ENCODE measurements around the gene RASAL1. TPM values are rescaled to one million over a fixed set of nuclear protein-coding genes. Genes with fewer than 3 reads are reported as not detected.

The RASAL1 gene
- polyA plus RNA-seq, 1 donor (not counting 4 experiments of a cell fraction or from before 2014, with no cell fraction given), result 0.05 TPM

GRCh38 chr12:113094738-113095137, 40.8 kb downstream of the RASAL1 start:
- Histone ChIP-seq H2AFZ (ENCODE audit: control insufficient read depth, low read length) (no peak overlapping the region), H3K4me3 (ENCODE audit: control insufficient read depth in 2 of 3, extremely low read depth in 1 of 3, insufficient read depth in 2 of 3, low read depth in 1 of 3, low read length in 3 of 3) (no peak overlapping the region), H3K9me3 (ENCODE audit: control insufficient read depth, low read depth, low read length) (no peaks in the 10 kb centered on the region), H3K4me2 (ENCODE audit: control insufficient read depth, extremely low read depth, insufficient read depth, low read depth, low read length) (no peak overlapping the region), H3K79me2 (ENCODE audit: control insufficient read depth, insufficient read depth, low read length) (no peaks in the 10 kb centered on the region), H3K36me3 (ENCODE audit: control insufficient read depth in 2 of 2, extremely low read depth in 1 of 2, insufficient read depth in 2 of 2, low read length in 2 of 2) (no peaks in the 10 kb centered on the region), H3K4me1 (ENCODE audit: control insufficient read depth, extremely low read depth, insufficient read depth, low read length) (peaks cover 3% of the 10 kb centered on the region), H3K9me1 (ENCODE audit: control insufficient read depth, extremely low read depth, insufficient read depth, low read length) (no peaks in the 10 kb centered on the region), H3K27ac (ENCODE audit: control insufficient read depth, insufficient read depth, low read length) (no peak overlapping the region), H4K20me1 (ENCODE audit: control insufficient read depth, extremely low read depth, insufficient read depth, low read length) (no peaks in the 10 kb centered on the region), H3K9ac (ENCODE audit: control insufficient read depth, extremely low read depth, insufficient read depth, low read length) (no peak overlapping the region), H3K27me3 (ENCODE audit: control insufficient read depth, extremely low read depth, insufficient read depth, low read length) (peaks cover 4% of the 10 kb centered on the region)
- dilution Hi-C loops (cut with MboI; ENCODE audit: extremely low pct_ligation_motif_present, low sequenced_read_pairs), result no loop called here
- DNase-seq (ENCODE audit: low read depth, low spot score), result no peak
- FAIRE-seq, result no peak
- TF ChIP-seq CTCF (optimal IDR thresholded peaks at IDR 0.05 in 1 of 3, IDR thresholded peaks at IDR 0.05 in 1 of 3, conservative IDR thresholded peaks at IDR 0.05 in 1 of 3; ENCODE audit: extremely low read depth in 1 of 3, insufficient read depth in 2 of 3, low read length in 3 of 3) (peak in 1 of 3 experiments; percentile 2), EZH2 (IDR thresholded peaks at IDR 0.05; ENCODE audit: low read length) (no peak)

GRCh38 chr12:113093409-113094101, 42.0 kb downstream of the RASAL1 start:
- dilution Hi-C loops (cut with MboI; ENCODE audit: extremely low pct_ligation_motif_present, low sequenced_read_pairs), result no loop called here
- no peak for TF ChIP-seq CTCF (optimal IDR thresholded peaks at IDR 0.05 in 1 of 3, IDR thresholded peaks at IDR 0.05 in 1 of 3, conservative IDR thresholded peaks at IDR 0.05 in 1 of 3; ENCODE audit: extremely low read depth in 1 of 3, insufficient read depth in 2 of 3, low read length in 3 of 3)
- TF ChIP-seq EZH2 (IDR thresholded peaks at IDR 0.05; ENCODE audit: low read length), result no peak
- H3K4me2 ChIP-seq (ENCODE audit: control insufficient read depth, extremely low read depth, insufficient read depth, low read depth, low read length), result no peak overlapping the region
- no peak overlapping the region for H3K9ac ChIP-seq (ENCODE audit: control insufficient read depth, extremely low read depth, insufficient read depth, low read length)
- H3K27me3 ChIP-seq (ENCODE audit: control insufficient read depth, extremely low read depth, insufficient read depth, low read length), result peaks cover 4% of the 10 kb centered on the region
- DNase-seq (ENCODE audit: low read depth, low spot score), result no peak
- no peaks in the 10 kb centered on the region for H4K20me1 ChIP-seq (ENCODE audit: control insufficient read depth, extremely low read depth, insufficient read depth, low read length)
- FAIRE-seq, result no peak
- H3K4me3 ChIP-seq (ENCODE audit: control insufficient read depth in 2 of 3, extremely low read depth in 1 of 3, insufficient read depth in 2 of 3, low read depth in 1 of 3, low read length in 3 of 3), result no peak overlapping the region
- H3K9me1 ChIP-seq (ENCODE audit: control insufficient read depth, extremely low read depth, insufficient read depth, low read length), result no peaks in the 10 kb centered on the region
- H3K27ac ChIP-seq (ENCODE audit: control insufficient read depth, insufficient read depth, low read length), result no peak overlapping the region
- H3K9me3 ChIP-seq (ENCODE audit: control insufficient read depth, low read depth, low read length), result no peaks in the 10 kb centered on the region
- H3K4me1 ChIP-seq (ENCODE audit: control insufficient read depth, extremely low read depth, insufficient read depth, low read length), result peaks cover 3% of the 10 kb centered on the region
- H3K36me3 ChIP-seq (ENCODE audit: control insufficient read depth in 2 of 2, extremely low read depth in 1 of 2, insufficient read depth in 2 of 2, low read length in 2 of 2), result no peaks in the 10 kb centered on the region
- H2AFZ ChIP-seq (ENCODE audit: control insufficient read depth, low read length), result no peak overlapping the region
- no peaks in the 10 kb centered on the region for H3K79me2 ChIP-seq (ENCODE audit: control insufficient read depth, insufficient read depth, low read length)

Measured in keratinocyte (primary cell).